Central memory CD8-positive, alpha-beta T cell (primary cell): ENCODE results near the gene SGMS2.

Experiments
- ATAC-seq: fragments of 150-1000 bp; cut with Tn5 transposase; replicated peaks from 2 replicates; pipeline ENCODE4 v1.10.0; 2022; ENCODE audit warnings: mild to moderate bottlenecking, moderate FRiP score, moderate number of reproducible peaks; ENCODE audit not compliant: poor library complexity, severe bottlenecking; ENCODE audit errors: extremely low read depth
- DNase-seq, 2 donors: peaks; one replicate each; pipeline ENCODE4 v3.0.0; 2021; ENCODE audit warnings: low spot score in 2 of 2
- H3K27ac Mint-ChIP-seq: one replicate; pipeline ENCODE4 v1.8.0; 2022; ENCODE audit warnings: low read depth, mild to moderate bottlenecking, moderate library complexity, mixed read lengths
- H3K27me3 Mint-ChIP-seq: one replicate; pipeline ENCODE4 v1.8.0; 2022; ENCODE audit warnings: mixed read lengths
- H3K36me3 Mint-ChIP-seq: one replicate; pipeline ENCODE4 v1.8.0; 2022; ENCODE audit warnings: mild to moderate bottlenecking, moderate library complexity, mixed read lengths; ENCODE audit not compliant: insufficient read depth
- H3K4me1 Mint-ChIP-seq: one replicate; pipeline ENCODE4 v1.8.0; 2022; ENCODE audit warnings: mixed read lengths
- H3K4me3 Mint-ChIP-seq: one replicate; pipeline ENCODE4 v1.8.0; 2022; ENCODE audit warnings: mild to moderate bottlenecking, moderate library complexity, mixed read lengths
- H3K9me3 Mint-ChIP-seq: one replicate; pipeline ENCODE4 v1.8.0; 2022; ENCODE audit warnings: mixed read lengths

SGMS2 gene

DNA sequence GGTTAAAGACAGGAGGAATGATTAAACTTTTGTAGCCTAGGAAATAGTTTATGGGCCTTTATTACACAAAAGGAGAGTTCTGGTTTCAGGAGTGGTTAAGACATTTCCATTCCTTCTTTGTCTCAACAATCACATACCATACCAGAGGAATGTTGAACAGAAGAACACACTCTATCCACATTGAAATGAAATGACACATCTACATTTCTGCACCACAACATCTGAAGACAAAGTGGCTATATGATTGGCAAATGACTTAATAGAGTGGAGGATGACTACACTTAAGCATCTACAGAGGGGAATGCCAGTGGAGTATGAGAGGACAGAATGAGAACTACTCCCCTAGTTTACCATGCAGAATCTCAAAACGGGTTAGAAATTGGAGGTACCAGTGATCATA is 114.6 kb downstream of the SGMS2 start:
- ATAC-seq: no peak
- no peak overlapping the region for H3K27ac Mint-ChIP-seq
- H3K9me3 Mint-ChIP-seq: no peaks in the 10 kb centered on the region
- peaks cover 9% of the 10 kb centered on the region for H3K36me3 Mint-ChIP-seq
- peaks cover 11% of the 10 kb centered on the region for H3K4me1 Mint-ChIP-seq
- no peaks in the 10 kb centered on the region for H3K27me3 Mint-ChIP-seq
- DNase-seq: no peak
- no peak overlapping the region for H3K4me3 Mint-ChIP-seq

DNA sequence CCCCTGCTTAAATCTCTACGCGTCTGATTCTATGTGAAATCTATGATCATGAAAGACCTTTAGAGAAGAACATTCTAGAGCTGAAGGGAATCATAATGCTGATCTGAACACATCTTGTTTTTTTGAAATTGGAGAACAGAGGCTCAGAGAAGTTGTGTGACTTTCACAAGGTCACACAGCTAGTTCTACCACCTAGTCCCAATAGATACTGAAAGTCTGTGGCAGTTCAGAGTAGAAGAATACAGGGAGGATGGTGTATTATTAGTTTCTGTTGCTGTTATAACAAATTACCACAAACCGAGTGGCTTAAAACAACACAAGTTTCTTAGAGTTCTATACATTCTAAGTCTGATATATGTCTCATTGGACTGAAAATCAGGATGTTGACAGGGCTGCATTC is 121.1 kb downstream of the SGMS2 start:
- H3K27me3 Mint-ChIP-seq: no peaks in the 10 kb centered on the region
- no peaks in the 10 kb centered on the region for H3K4me1 Mint-ChIP-seq
- no peak for DNase-seq
- no peaks in the 10 kb centered on the region for H3K9me3 Mint-ChIP-seq
- H3K36me3 Mint-ChIP-seq: peaks cover 2% of the 10 kb centered on the region
- ATAC-seq: no peak
- no peak overlapping the region for H3K4me3 Mint-ChIP-seq
- H3K27ac Mint-ChIP-seq: no peak overlapping the region

DNA sequence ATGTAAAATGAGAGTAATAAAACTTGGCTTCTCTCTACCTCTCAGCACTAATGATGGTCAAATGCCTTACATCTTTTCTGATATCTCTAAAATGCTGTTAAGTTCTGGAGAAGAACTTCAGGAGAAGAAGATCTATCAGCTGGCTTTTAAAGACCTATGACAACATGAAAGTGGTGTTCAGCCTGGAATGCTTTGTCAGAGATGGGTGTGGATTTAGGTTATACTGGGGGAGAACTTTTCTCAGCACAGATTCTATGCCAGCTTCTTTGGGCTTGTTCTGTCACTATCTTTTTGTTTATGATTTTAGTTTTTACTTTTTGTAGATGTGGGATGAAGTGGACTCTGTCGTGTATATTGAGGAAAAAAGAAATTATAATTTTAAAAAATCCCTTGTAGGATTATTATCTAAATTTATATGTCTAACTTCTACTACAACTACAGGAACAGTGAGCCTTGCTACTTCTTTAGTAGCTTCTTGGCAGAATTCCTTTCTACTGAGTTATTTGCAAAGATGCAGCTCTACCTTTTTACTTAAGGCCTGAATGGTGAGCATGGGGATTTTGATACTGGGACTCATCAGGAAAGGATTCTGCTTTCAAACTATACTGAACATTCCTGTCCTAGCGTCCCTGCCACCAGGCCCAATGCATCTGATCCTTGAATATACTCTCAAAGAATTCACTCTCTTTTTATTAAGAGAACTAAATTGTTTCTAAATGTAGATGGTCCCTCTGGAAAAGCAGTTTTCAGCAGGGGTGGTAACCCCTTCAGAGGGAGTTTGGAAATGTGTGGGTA is 126.2 kb downstream of the SGMS2 start:
- peaks cover 10% of the 10 kb centered on the region for H3K9me3 Mint-ChIP-seq
- DNase-seq (no peak), ATAC-seq (no peak)
- no peak overlapping the region for H3K4me3 Mint-ChIP-seq
- H3K27me3 Mint-ChIP-seq: peaks cover 11% of the 10 kb centered on the region
- peaks cover 3% of the 10 kb centered on the region for H3K36me3 Mint-ChIP-seq
- H3K27ac Mint-ChIP-seq: no peak overlapping the region
- H3K4me1 Mint-ChIP-seq: no peaks in the 10 kb centered on the region

DNA sequence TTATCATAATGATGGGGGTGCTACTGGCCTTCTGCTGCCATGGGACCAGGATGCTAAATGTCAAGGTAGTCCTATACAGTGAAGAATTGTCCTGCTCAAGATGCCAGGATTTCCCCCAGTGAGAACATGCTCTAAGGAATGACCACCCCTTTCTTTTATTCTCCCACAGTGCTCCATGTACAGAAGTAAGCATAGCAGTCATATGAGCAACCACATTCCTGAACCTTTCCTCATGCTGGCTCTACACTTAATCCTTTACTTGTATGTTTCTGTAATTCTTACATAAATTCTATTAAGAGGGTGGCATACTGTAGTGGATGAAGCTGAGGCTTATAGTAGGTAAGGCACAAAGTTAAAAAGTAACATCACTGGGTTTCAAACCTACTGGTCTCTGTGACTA is 126.8 kb downstream of the SGMS2 start:
- Mint-ChIP-seq H3K36me3 (peaks cover 3% of the 10 kb centered on the region), H3K9me3 (peaks cover 16% of the 10 kb centered on the region), H3K4me1 (no peaks in the 10 kb centered on the region), H3K4me3 (no peak overlapping the region), H3K27ac (no peak overlapping the region), H3K27me3 (peaks cover 17% of the 10 kb centered on the region)
- DNase-seq: no peak
- ATAC-seq: no peak

DNA sequence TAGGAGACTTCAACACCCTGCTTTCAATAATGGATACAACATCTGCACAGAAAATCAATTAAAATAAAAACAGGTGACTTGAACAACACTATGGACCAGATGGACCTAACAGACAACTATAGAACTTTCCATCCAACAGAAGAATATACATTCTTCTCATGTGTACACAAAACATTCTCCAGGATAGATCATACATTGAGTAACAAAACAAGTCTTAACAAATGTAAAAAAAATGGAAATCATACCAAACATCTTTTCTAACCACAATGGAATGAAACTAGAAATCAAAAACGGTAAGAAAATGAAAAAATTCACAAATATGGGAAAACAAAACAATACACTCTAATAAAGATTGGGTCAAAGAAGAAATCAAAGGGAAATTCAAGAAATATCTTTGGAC is 131.3 kb downstream of the SGMS2 start:
- Mint-ChIP-seq H3K36me3 (no peaks in the 10 kb centered on the region), H3K27me3 (peaks cover 54% of the 10 kb centered on the region), H3K27ac (no peak overlapping the region), H3K9me3 (peaks cover 22% of the 10 kb centered on the region), H3K4me3 (no peak overlapping the region), H3K4me1 (no peaks in the 10 kb centered on the region)
- no peak for ATAC-seq
- DNase-seq: no peak
